ENCODE measurements around the gene SHC2. TPM values are rescaled to one million over a fixed set of nuclear protein-coding genes. Genes with fewer than 3 reads are reported as not detected.
A peak's percentile ranks its signal among the peaks of the same experiment; 100 is the strongest.

Gene SHC2
- total and polyA plus RNA-seq, 9 donors: 0.62 to 40.7 (median 15.4) TPM

DNA sequence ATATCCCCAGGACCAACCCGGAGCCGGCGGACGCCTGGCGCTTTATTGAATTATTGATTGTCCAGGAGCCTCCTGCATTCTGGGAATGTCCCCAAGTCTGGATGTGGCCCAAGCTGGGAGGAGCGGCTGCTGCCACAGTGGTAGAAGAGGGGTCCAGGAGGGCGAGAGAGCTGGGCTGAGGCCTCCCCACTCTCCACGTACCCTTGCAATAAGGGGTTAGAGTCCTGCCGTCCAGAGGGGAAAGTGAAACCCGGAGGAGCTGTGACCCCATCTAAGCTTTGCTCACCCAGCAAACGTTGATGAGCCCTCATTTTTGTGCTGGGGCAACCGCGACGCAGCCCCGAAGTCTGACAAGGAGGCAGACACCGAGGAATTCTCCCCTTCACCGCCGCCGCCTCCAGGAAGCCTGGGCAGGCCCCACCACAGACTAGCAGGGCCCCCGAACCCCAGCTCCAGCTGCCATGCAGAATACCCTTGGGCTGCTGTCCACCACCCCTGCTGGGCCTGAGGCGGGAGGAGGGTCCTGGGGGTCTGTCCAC, 50.5 kb downstream of the SHC2 start:
- WGBS, 3 donors: 41 to 62% (median 48%) methylated on average over 20 to 21 of the region's 21 CpGs
- H3K4me1 ChIP-seq (ENCODE audit: insufficient read depth): peaks cover 3% of the 10 kb centered on the region
- no peak overlapping the region for H3K27ac ChIP-seq
- intact Hi-C loops (cut with DNase I): no loop called here
- TF ChIP-seq, protein P1, sequence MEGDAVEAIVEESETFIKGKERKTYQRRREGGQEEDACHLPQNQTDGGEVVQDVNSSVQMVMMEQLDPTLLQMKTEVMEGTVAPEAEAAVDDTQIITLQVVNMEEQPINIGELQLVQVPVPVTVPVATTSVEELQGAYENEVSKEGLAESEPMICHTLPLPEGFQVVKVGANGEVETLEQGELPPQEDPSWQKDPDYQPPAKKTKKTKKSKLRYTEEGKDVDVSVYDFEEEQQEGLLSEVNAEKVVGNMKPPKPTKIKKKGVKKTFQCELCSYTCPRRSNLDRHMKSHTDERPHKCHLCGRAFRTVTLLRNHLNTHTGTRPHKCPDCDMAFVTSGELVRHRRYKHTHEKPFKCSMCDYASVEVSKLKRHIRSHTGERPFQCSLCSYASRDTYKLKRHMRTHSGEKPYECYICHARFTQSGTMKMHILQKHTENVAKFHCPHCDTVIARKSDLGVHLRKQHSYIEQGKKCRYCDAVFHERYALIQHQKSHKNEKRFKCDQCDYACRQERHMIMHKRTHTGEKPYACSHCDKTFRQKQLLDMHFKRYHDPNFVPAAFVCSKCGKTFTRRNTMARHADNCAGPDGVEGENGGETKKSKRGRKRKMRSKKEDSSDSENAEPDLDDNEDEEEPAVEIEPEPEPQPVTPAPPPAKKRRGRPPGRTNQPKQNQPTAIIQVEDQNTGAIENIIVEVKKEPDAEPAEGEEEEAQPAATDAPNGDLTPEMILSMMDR (IDR thresholded peaks at IDR 0.05): no peak
- TF ChIP-seq EP300 (IDR thresholded peaks at IDR 0.05) (no peak), POLR2A (IDR thresholded peaks at IDR 0.05) (no peak)
- no peaks in the 10 kb centered on the region for H3K27me3 ChIP-seq
- no peaks in the 10 kb centered on the region for H3K9me3 ChIP-seq
- H3K4me3 ChIP-seq: no peak overlapping the region
- peak in 1 of 5 donors; percentile 25 for DNase-seq
- H3K36me3 ChIP-seq: no peaks in the 10 kb centered on the region

GRCh38 chr19:409516-410242, 51.2 kb downstream of the SHC2 start:
- peak overlapping the region; percentile 41 for H3K4me3 ChIP-seq
- 0 to 7% (median 3%) methylated on average over 23 of the region's 23 CpGs for WGBS, 3 donors
- no peak overlapping the region for H3K27ac ChIP-seq
- intact Hi-C loops (cut with DNase I): no loop called here
- H3K27me3 ChIP-seq: no peaks in the 10 kb centered on the region
- H3K4me1 ChIP-seq (ENCODE audit: insufficient read depth): peaks cover 3% of the 10 kb centered on the region
- DNase-seq: peak in 2 of 5 donors; percentile 12 to 24
- TF ChIP-seq POLR2A (IDR thresholded peaks at IDR 0.05) (no peak), EP300 (IDR thresholded peaks at IDR 0.05) (no peak)
- TF ChIP-seq, protein P1 (IDR thresholded peaks at IDR 0.05): no peak
- H3K9me3 ChIP-seq: no peaks in the 10 kb centered on the region
- no peaks in the 10 kb centered on the region for H3K36me3 ChIP-seq

DNA sequence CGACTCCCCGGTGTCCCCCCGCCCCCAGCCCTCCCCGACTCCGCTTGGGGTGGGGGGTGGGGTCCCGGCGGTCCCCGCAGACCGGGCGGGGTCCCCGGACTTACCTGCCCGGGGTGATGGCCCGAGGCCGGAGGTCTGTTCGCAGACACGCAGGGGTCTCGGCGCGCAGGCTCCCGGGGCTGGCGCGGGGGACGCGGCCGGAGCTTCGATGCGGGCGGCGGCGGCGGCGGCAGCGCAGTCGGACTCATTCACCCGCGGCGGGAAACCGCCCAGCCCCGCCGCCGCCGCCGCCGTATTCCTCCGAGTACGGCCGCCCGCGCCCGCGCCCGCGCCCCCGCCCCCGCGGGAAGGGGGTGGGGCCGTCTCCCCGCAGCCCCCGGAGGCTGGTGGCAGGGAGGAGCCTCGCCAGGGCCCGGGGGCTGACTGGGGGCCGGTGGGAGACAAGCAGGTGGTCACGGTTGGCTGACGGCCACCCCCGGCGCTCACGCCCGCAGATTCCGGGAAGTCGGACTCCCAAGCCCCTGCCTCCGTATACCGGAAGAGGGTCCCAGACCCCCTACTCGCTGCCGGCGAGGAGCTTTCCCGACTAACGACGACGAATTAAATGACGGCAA, 51.8 kb downstream of the SHC2 start, which contains the start of gene C2CD4C:
C2CD4C (minus strand) TSS at position 246 of the 614 bp plus-strand sequence. CDS start 786 bp downstream, outside the sequence.
- DNase-seq: peak in 2 of 5 donors; percentile 16 to 43
- WGBS, 3 donors: 0 to 1% (median 0%) methylated on average over 42 to 80 of the region's 80 CpGs

DNA sequence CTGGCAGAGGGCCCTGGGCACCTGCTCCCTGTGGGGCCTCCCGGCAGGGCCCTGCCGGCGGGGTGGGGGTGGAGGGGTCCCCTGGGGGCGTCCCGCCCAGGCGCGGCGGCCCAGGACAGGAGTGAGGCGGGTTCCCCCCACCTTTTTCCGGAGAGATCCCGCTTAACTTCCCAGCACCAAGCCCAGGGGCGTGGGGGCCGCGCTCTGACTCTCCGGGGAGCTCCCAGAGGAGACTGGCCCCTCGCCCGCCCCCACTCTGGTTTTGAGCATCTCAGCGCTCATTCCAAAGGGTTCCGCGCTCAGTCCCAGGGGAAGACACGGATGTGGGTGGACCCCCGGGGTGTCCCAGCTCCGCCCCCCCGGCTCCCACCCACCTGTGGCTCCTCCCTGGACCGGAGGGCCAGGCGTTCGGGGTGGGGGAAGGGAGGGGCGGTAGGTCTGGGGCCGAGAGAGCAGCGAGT, 52.4 kb downstream of the SHC2 start:
- Histone ChIP-seq H3K36me3 (no peaks in the 10 kb centered on the region), H3K27ac (no peak overlapping the region), H3K4me1 (ENCODE audit: insufficient read depth) (peaks cover 3% of the 10 kb centered on the region), H3K9me3 (no peaks in the 10 kb centered on the region), H3K4me3 (peak overlapping the region; percentile 41), H3K27me3 (no peaks in the 10 kb centered on the region)
- intact Hi-C loops (cut with DNase I): no loop called here
- TF ChIP-seq, protein P1 (IDR thresholded peaks at IDR 0.05): no peak
- no peak for TF ChIP-seq POLR2A (IDR thresholded peaks at IDR 0.05)
- TF ChIP-seq EP300 (IDR thresholded peaks at IDR 0.05): no peak
- DNase-seq: peak in 2 of 5 donors; percentile 21 to 38
- 0% methylated on average over 18 to 30 of the region's 30 CpGs for WGBS, 3 donors

More for the DNA sequence above, 51.8 kb downstream of the SHC2 start, which contains the start of gene C2CD4C:
- intact Hi-C loops (cut with DNase I): no loop called here
- Histone ChIP-seq H3K9me3 (no peaks in the 10 kb centered on the region), H3K4me3 (peak within 1 kb of the TSS; percentile 41), H3K27ac (no peak within 1 kb of the TSS), H3K36me3 (no peaks in the 10 kb centered on the region), H3K27me3 (no peaks in the 10 kb centered on the region), H3K4me1 (ENCODE audit: insufficient read depth) (peaks cover 3% of the 10 kb centered on the region)
- TF ChIP-seq, protein P1 (IDR thresholded peaks at IDR 0.05): no peak
- no peak for TF ChIP-seq POLR2A (IDR thresholded peaks at IDR 0.05)
- no peak for TF ChIP-seq EP300 (IDR thresholded peaks at IDR 0.05)
